WTC11 (cell line): ENCODE measurements around the gene SEMA4G. TPM values are rescaled to one million over a fixed set of nuclear protein-coding genes. Genes with fewer than 3 reads are reported as not detected.

Experiments used
- ATAC-seq: fragments of 200-7000 bp; cut with Tn5 transposase; 2 replicates; pipeline ENCODE4 v1.10.0; 2021; ENCODE audit warnings: mild to moderate bottlenecking, moderate library complexity
- CTCF ChIA-PET: fragments of 300-600 bp; sonication (Branson Sonifier 250); formaldehyde crosslinking; loops from one replicate; lab custom pipeline; 2021; ENCODE audit warnings: antibody characterized with exemption; lab: Charles Lee
- POLR2A ChIA-PET: fragments of 350-600 bp; sonication (Branson Sonifier 250); formaldehyde crosslinking; loops from one replicate; lab custom pipeline; 2021; ENCODE audit warnings: antibody characterized with exemption; lab: Charles Lee
- DNase-seq: peaks from one replicate; pipeline ENCODE4 v3.0.0; 2021; ENCODE audit warnings: low spot score
- H3K27ac Mint-ChIP-seq: 2 replicates; pipeline ENCODE4 v1.8.0; 2021; ENCODE audit warnings: mixed read lengths
- H3K27me3 Mint-ChIP-seq: 2 replicates; pipeline ENCODE4 v1.8.0; 2021; ENCODE audit warnings: low read depth, mild to moderate bottlenecking, moderate library complexity, mixed read lengths
- H3K36me3 Mint-ChIP-seq: 2 replicates; pipeline ENCODE4 v1.8.0; 2021; ENCODE audit warnings: mixed read lengths
- H3K4me1 Mint-ChIP-seq: 2 replicates; pipeline ENCODE4 v1.8.0; 2022; ENCODE audit warnings: mixed read lengths
- H3K4me3 Mint-ChIP-seq: 2 replicates; pipeline ENCODE4 v1.8.0; 2021; ENCODE audit warnings: mild to moderate bottlenecking, moderate library complexity, mixed read lengths
- H3K9me3 Mint-ChIP-seq: 2 replicates; pipeline ENCODE4 v1.8.0; 2021; ENCODE audit warnings: mixed read lengths
- CBFB ChIP-seq: sonication (generic); formaldehyde crosslinking; IDR thresholded peaks from 2 replicates; pipeline ENCODE4 v1.8.1; 2022; ENCODE audit warnings: mild to moderate bottlenecking, low read depth, missing genetic modification reagents
- CREB1 ChIP-seq: sonication (generic); formaldehyde crosslinking; IDR thresholded peaks from 2 replicates; pipeline ENCODE4 v1.8.0; 2023; ENCODE audit warnings: mild to moderate bottlenecking, missing genetic modification reagents
- CREM ChIP-seq: sonication (generic); formaldehyde crosslinking; IDR thresholded peaks from 2 replicates; pipeline ENCODE4 v1.8.1; 2022; ENCODE audit warnings: mild to moderate bottlenecking, missing genetic modification reagents, moderate library complexity
- ETV6 ChIP-seq: sonication (generic); formaldehyde crosslinking; IDR thresholded peaks from 2 replicates; pipeline ENCODE4 v1.8.1; 2022; ENCODE audit warnings: mild to moderate bottlenecking, missing genetic modification reagents
- FOXJ3 ChIP-seq: sonication (generic); formaldehyde crosslinking; IDR thresholded peaks from 2 replicates; pipeline ENCODE4 v1.9.0; 2021; ENCODE audit warnings: missing genetic modification reagents, mild to moderate bottlenecking, borderline replicate concordance
- KAT7 ChIP-seq: sonication (generic); formaldehyde crosslinking; IDR thresholded peaks from 2 replicates; pipeline ENCODE4 v1.8.1; 2023; ENCODE audit warnings: missing genetic modification reagents, mild to moderate bottlenecking, borderline replicate concordance
- NFATC4 ChIP-seq: fragments of 250-450 bp; sonication (Bioruptor Pico); IDR thresholded peaks from 2 replicates; pipeline ENCODE4 v1.9.0; 2021; ENCODE audit warnings: mild to moderate bottlenecking
- NFE2L1 ChIP-seq: sonication (generic); formaldehyde crosslinking; IDR thresholded peaks from 2 replicates; pipeline ENCODE4 v1.8.1; 2023; ENCODE audit warnings: missing genetic modification reagents
- RORB ChIP-seq: fragments of 250-450 bp; sonication (Bioruptor Pico); IDR thresholded peaks from 2 replicates; pipeline ENCODE4 v1.9.0; 2021; ENCODE audit warnings: mild to moderate bottlenecking
- SP1 ChIP-seq: sonication (generic); formaldehyde crosslinking; conservative IDR thresholded peaks from 2 replicates; pipeline ENCODE4 v1.8.1; 2022; ENCODE audit warnings: missing genetic modification reagents
- ZNF121 ChIP-seq: sonication (generic); formaldehyde crosslinking; IDR thresholded peaks from 2 replicates; pipeline ENCODE4 v1.8.0; 2023; ENCODE audit warnings: missing genetic modification reagents
- ZNF263 ChIP-seq: sonication (generic); formaldehyde crosslinking; IDR thresholded peaks from 2 replicates; pipeline ENCODE4 v1.8.1; 2022; ENCODE audit warnings: low read depth, mild to moderate bottlenecking, moderate library complexity, missing genetic modification reagents
- ZNF396 ChIP-seq: fragments of 250-450 bp; sonication (Bioruptor Pico); IDR thresholded peaks from 2 replicates; pipeline ENCODE4 v1.8.0; 2021; ENCODE audit warnings: mild to moderate bottlenecking, moderate library complexity, borderline replicate concordance
- total RNA-seq: library from RNA; stranded (reverse); gene quantifications from 3 replicates; pipeline ENCODE4 v1.2.3, GENCODE V29; 2021
- TF ChIP-seq, protein P1 (sequence below): sonication (generic); formaldehyde crosslinking; IDR thresholded peaks from 2 replicates; pipeline ENCODE4 v1.8.1; 2023; ENCODE audit warnings: mild to moderate bottlenecking, missing genetic modification reagents
- TF ChIP-seq, protein P2 (sequence below): fragments of 250-450 bp; sonication (Bioruptor Pico); IDR thresholded peaks from 2 replicates; pipeline ENCODE4 v1.8.0; 2021; ENCODE audit warnings: mild to moderate bottlenecking
- TF ChIP-seq, protein P3 (sequence below): fragments of 200-600 bp; IDR thresholded peaks from 2 replicates; pipeline ENCODE4 v1.8.0; 2022; ENCODE audit warnings: antibody characterized with exemption
- TF ChIP-seq, protein P4 (sequence below): sonication (generic); formaldehyde crosslinking; IDR thresholded peaks from 2 replicates; pipeline ENCODE4 v1.8.1; 2022; ENCODE audit warnings: missing genetic modification reagents, borderline replicate concordance
- TF ChIP-seq, protein P5 (sequence below): sonication (generic); formaldehyde crosslinking; IDR thresholded peaks from 2 replicates; pipeline ENCODE4 v1.8.1; 2022; ENCODE audit warnings: low read depth, mild to moderate bottlenecking, moderate library complexity, missing genetic modification reagents, borderline replicate concordance

Gene SEMA4G
- total RNA-seq, 1 experiment from 2014 or later: 11.8 TPM

DNA sequence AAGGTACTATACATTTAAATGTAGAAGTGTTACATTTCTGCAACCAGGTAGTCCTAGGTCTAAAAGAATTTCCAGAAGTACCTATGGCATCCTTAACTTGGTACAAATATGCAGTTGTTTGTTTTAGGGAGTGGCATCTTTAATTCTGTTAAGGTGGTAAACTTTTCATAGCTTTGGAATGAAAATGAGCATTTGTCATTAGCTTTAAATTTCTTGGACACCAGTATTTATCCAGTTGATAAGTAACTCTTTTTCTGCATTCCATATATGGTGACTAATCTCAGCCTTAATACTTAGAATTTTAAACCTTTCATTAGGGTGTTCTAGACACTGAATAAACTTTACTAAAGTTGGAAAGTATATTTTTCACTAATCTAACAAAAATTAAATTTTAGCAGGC lies 45.7 kb upstream of the SEMA4G start:
- H3K9me3 Mint-ChIP-seq: no peaks in the 10 kb centered on the region
- TF ChIP-seq FOXJ3: no peak
- TF ChIP-seq ZNF263 (CRISPR knock-in tag): no peak
- no peak for TF ChIP-seq RORB
- TF ChIP-seq, all 79 proteins: peak for 0
- Mint-ChIP-seq H3K27ac (no peak overlapping the region), H3K4me3 (no peak overlapping the region), H3K27me3 (no peaks in the 10 kb centered on the region), H3K36me3 (peaks cover 29% of the 10 kb centered on the region), H3K4me1 (peaks cover 3% of the 10 kb centered on the region)
- POLR2A ChIA-PET: interaction anchor here (0.7 to 0.8 kb wide), 2 partner anchors 10 to 57 kb away, joined by 3 to 4 read pairs; no protein-coding TSS in a partner anchor
- ATAC-seq: no peak
- CTCF ChIA-PET: interaction anchor here (0.6 to 1.3 kb wide), 3 partner anchors 11 to 138 kb away, joined by 3 to 4 read pairs (median 4); no protein-coding TSS in a partner anchor
- no peak for DNase-seq

DNA sequence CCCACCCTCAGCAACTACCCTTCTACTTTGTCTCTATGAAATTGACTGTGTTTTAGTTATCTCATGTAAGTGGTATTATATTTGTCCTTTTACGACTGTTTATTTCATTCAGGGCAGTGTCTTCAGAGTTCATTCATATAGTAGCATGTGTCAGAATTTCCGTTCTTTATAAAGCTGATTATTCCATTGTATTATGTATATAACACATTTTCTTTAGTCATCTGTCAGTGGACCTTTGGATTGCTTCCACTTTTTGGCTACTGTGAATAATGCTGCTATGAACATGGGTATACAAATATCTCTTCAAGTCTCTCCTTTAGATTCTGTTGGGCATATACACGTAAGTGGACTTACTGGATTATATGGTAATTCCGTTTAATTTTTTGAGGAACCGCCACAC lies 42.0 kb upstream of the SEMA4G start:
- DNase-seq (no peak), ATAC-seq (no peak)
- Mint-ChIP-seq H3K4me1 (peaks cover 3% of the 10 kb centered on the region), H3K27me3 (no peaks in the 10 kb centered on the region), H3K36me3 (peaks cover 49% of the 10 kb centered on the region), H3K4me3 (no peak overlapping the region), H3K9me3 (no peaks in the 10 kb centered on the region), H3K27ac (peak overlapping the region; percentile 4; the same call in 1 of the 2 replicates)
- ChIA-PET CTCF (no interaction called here), POLR2A (no interaction called here)
- TF ChIP-seq CBFB: no peak
- TF ChIP-seq, protein P1, sequence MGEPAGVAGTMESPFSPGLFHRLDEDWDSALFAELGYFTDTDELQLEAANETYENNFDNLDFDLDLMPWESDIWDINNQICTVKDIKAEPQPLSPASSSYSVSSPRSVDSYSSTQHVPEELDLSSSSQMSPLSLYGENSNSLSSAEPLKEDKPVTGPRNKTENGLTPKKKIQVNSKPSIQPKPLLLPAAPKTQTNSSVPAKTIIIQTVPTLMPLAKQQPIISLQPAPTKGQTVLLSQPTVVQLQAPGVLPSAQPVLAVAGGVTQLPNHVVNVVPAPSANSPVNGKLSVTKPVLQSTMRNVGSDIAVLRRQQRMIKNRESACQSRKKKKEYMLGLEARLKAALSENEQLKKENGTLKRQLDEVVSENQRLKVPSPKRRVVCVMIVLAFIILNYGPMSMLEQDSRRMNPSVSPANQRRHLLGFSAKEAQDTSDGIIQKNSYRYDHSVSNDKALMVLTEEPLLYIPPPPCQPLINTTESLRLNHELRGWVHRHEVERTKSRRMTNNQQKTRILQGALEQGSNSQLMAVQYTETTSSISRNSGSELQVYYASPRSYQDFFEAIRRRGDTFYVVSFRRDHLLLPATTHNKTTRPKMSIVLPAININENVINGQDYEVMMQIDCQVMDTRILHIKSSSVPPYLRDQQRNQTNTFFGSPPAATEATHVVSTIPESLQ (CRISPR knock-in tag): no peak
- TF ChIP-seq, protein P2, sequence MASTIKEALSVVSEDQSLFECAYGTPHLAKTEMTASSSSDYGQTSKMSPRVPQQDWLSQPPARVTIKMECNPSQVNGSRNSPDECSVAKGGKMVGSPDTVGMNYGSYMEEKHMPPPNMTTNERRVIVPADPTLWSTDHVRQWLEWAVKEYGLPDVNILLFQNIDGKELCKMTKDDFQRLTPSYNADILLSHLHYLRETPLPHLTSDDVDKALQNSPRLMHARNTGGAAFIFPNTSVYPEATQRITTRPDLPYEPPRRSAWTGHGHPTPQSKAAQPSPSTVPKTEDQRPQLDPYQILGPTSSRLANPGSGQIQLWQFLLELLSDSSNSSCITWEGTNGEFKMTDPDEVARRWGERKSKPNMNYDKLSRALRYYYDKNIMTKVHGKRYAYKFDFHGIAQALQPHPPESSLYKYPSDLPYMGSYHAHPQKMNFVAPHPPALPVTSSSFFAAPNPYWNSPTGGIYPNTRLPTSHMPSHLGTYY (CRISPR knock-in tag): no peak
- TF ChIP-seq CREM: no peak
- no peak for TF ChIP-seq ZNF396
- no peak for TF ChIP-seq SP1 (CRISPR knock-in tag)
- no peak for TF ChIP-seq KAT7
- TF ChIP-seq, protein P3, sequence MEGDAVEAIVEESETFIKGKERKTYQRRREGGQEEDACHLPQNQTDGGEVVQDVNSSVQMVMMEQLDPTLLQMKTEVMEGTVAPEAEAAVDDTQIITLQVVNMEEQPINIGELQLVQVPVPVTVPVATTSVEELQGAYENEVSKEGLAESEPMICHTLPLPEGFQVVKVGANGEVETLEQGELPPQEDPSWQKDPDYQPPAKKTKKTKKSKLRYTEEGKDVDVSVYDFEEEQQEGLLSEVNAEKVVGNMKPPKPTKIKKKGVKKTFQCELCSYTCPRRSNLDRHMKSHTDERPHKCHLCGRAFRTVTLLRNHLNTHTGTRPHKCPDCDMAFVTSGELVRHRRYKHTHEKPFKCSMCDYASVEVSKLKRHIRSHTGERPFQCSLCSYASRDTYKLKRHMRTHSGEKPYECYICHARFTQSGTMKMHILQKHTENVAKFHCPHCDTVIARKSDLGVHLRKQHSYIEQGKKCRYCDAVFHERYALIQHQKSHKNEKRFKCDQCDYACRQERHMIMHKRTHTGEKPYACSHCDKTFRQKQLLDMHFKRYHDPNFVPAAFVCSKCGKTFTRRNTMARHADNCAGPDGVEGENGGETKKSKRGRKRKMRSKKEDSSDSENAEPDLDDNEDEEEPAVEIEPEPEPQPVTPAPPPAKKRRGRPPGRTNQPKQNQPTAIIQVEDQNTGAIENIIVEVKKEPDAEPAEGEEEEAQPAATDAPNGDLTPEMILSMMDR: no peak
- no peak for TF ChIP-seq ETV6 (CRISPR knock-in tag)
- TF ChIP-seq, protein P4, sequence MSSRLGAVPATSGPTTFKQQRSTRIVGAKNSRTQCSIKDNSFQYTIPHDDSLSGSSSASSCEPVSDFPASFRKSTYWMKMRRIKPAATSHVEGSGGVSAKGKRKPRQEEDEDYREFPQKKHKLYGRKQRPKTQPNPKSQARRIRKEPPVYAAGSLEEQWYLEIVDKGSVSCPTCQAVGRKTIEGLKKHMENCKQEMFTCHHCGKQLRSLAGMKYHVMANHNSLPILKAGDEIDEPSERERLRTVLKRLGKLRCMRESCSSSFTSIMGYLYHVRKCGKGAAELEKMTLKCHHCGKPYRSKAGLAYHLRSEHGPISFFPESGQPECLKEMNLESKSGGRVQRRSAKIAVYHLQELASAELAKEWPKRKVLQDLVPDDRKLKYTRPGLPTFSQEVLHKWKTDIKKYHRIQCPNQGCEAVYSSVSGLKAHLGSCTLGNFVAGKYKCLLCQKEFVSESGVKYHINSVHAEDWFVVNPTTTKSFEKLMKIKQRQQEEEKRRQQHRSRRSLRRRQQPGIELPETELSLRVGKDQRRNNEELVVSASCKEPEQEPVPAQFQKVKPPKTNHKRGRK (CRISPR knock-in tag): no peak
- no peak for TF ChIP-seq ZNF121 (CRISPR knock-in tag)
- no peak for TF ChIP-seq NFATC4 (CRISPR knock-in tag)
- no peak for TF ChIP-seq CREB1 (CRISPR knock-in tag)
- TF ChIP-seq NFE2L1 (CRISPR knock-in tag): no peak
- TF ChIP-seq, protein P5, sequence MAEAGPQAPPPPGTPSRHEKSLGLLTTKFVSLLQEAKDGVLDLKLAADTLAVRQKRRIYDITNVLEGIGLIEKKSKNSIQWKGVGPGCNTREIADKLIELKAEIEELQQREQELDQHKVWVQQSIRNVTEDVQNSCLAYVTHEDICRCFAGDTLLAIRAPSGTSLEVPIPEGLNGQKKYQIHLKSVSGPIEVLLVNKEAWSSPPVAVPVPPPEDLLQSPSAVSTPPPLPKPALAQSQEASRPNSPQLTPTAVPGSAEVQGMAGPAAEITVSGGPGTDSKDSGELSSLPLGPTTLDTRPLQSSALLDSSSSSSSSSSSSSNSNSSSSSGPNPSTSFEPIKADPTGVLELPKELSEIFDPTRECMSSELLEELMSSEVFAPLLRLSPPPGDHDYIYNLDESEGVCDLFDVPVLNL (CRISPR knock-in tag): no peak
